HG03159 (cell line): ENCODE measurements around the gene LUZP2.
"Not testable (repeated sequence)": the region's sequence is repeated elsewhere in the genome, so short reads cannot be mapped to it uniquely, and the experiment has no call there.

Experiments used
- ATAC-seq: cut with Tn5 transposase; IDR thresholded peaks from one replicate; pipeline ENCODE4 v1.9.1; 2021; ENCODE audit warnings: mild to moderate bottlenecking, moderate library complexity; ENCODE audit not compliant: unreplicated experiment

Gene LUZP2

DNA sequence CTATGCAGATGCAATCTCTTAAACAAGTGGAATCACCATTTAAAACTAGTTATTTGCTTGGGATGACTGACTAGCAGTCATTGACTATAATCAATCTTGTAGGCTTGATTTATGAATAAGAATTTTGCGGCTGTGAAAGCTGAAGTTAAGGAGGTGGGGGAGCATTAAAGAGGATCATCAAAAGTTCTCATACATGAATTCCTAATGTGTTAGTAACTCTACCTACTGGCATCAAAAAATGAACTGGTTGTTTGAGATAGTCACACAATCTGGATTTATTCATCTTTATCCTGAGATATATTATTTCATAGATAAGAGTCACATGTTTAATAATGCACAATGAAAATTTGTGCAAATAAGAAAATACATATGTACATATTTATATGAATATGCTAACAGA is 393.6 kb downstream of the LUZP2 start:
- no peak for ATAC-seq

DNA sequence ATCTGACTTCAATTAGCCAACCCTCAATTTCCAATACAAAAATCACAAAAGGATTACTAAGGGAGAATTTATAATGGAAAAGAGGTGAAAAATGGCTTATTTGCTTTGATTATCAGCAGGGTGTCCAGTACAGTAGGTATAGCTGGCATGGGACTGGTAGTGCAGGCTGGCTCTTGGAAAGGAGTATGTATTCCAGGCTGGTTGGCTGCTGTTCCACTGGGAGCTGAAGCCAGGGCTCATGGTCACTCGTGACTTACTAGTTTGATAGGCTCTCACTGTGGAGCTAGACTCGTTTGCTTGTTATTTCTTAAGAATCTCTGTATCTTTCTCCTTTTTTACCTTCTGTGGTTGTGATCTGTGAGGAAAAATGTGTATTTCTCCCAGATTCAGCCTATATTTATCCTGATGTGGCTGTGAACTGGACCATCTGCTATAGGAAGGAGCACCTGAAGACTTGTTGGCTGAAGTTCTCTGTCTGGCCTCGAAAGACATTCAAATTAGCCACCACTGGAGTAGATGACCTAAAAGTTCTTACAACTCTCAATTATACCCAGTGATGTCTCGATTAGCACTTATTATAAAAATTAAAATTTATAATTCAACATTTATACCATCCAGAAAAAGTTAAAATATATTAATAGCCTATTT is 395.1 kb downstream of the LUZP2 start:
- not testable (repeated sequence) for ATAC-seq

- ATAC-seq = no peak
These were observed 399.4 kb downstream of the LUZP2 start for GRCh38 chr11:24896118-24896835.

DNA sequence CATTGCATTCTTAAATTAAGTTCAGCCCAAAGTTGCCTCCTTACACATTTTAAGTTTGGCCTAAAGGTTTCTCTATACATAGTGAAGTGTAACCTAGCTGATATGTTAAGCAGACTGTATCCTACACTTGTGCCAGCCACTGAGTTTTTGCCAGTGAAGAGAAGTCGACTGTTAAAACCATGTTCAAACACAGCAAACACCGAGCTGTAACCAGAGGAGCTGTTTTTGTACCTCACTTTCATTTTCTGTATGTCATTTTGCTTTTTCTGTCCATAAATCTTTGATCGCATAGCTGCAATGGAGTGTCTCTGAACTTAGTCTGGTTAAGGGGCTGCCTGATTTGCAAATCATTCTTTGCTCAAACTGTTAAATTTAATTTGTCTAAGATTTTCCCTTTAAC is 403.7 kb downstream of the LUZP2 start:
- ATAC-seq = peak; percentile 52

- peak; percentile 22 for ATAC-seq
These were observed 404.2 kb downstream of the LUZP2 start for GRCh38 chr11:24900960-24901549.

DNA sequence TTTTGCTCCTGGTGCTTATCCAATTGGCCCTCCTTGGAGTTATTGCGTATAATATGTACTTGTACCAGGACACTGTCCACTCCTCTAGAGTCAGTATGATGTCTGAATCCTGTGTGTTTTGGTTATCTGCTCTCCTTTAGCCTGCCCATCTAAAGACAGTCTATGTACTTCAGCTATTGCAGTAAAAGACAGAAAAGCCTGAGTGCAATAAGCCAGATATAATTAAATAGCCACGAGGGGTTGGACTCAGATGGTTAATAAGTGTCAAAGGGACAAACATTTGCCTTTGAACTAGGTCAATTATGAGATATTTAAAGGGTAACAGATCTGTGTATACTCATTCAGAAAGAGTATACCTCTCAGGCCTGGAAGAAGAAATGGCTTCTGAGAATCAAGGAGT is 406.7 kb downstream of the LUZP2 start:
- ATAC-seq = no peak

DNA sequence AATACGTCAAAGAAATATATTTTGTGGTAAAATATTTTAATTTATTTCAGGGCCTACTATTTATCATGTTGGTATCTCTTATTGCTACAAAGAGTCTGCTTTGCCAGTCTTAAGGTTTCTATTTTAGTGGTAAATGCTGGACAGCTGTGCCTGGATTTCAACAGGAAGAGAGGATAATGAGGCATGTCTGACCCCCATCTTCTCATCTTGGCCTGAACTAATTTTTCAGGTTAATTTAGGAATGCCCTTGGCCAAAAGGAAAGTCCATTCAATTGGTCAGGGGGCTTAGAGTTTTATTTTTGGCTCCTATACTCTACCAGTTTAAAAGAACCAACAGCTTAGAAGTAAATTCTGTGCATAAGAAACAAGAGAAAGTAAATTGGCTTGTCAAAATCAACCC is 428.2 kb downstream of the LUZP2 start:
- ATAC-seq = no peak

- ATAC-seq = no peak
These were observed 435.5 kb downstream of the LUZP2 start for GRCh38 chr11:24932110-24933000.

GRCh38 chr11:24934733-24935439 is 438.0 kb downstream of the LUZP2 start:
- ATAC-seq = no peak

DNA sequence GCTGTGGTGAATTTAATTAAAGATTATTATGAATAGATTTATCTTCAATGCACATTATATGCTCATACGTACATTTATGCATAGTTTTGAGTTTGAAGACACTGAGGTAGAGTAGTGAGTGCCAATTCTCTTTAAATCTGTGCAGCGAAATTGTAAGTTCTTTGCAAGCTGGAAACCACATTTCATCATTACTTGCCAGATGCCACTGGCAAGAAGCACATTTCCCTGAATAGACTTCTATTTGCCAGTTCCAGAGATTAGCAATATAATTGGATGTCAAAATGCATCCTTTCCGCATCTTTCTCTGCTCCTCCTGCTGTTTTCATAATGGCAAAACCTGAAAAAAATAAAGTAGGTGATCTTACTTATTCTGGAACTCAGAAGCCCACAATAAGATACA is 448.0 kb downstream of the LUZP2 start:
- no peak for ATAC-seq

GRCh38 chr11:24949406-24949805 is 452.6 kb downstream of the LUZP2 start:
- ATAC-seq = no peak

DNA sequence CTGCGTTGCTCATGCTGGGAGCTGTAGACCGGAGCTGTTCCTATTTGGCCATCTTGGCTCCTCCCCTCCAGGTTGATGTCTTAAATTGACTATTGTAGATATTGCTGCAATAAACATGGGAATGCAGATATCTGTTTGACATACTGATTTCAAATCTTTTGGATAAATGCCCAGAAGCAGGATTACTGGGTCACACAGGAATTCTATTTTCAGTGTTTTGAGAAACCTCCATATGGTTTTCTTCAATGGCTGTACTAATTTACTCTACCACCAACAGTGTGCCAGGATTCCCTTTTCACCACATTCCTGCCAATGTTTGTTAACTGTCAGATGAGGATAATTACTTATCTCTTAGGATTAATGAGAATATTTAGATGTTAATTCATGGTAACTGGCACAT is 467.0 kb downstream of the LUZP2 start:
- no peak for ATAC-seq

- no peak for ATAC-seq
These were observed 468.9 kb downstream of the LUZP2 start for GRCh38 chr11:24965748-24966147.

GRCh38 chr11:24993903-24994302 is 497.1 kb downstream of the LUZP2 start:
- ATAC-seq = not testable (repeated sequence)

DNA sequence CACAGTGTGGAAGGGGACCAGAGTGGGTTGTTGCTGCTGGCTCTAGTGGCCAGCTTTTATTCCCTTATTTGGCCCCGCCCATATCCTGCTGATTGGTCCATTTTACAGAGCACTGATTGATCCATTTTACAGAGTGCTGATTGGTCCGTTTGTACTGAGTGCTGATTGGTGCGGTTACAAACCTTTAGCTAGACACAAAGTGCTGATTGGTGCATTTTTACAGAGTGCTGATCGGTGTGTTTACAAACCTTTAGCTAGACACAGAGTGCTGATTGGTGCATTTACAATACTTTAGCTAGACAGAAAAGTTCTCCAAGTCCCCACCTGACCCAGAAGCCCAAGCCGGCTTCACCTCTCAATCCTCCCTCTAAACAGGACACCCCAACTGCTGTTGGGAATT is 503.1 kb downstream of the LUZP2 start:
- ATAC-seq = not testable (repeated sequence)

- ATAC-seq = no peak
These were observed 540.6 kb downstream of the LUZP2 start for GRCh38 chr11:25037431-25037830.

GRCh38 chr11:25038131-25038530 is 541.3 kb downstream of the LUZP2 start:
- no peak for ATAC-seq

DNA sequence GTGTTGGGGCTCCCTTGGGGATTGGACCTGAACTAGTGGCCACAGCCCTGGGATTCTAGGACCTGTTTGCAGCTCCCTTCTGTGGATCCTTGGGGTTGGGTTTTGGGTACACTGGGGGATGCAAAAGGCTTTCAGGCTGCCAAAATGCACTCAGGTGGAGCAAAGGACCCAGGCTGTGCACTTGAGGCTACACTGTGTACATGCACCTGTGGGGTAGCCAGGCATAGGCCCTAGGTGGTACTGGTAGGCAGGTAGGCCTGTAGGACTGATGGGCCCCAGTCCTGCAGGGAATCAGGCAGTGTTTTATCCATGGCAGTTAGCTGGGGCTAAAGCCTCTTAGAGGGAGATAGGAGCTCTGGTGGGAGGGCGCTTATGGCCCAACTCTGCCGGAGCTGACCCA is 542.3 kb downstream of the LUZP2 start:
- no peak for ATAC-seq

DNA sequence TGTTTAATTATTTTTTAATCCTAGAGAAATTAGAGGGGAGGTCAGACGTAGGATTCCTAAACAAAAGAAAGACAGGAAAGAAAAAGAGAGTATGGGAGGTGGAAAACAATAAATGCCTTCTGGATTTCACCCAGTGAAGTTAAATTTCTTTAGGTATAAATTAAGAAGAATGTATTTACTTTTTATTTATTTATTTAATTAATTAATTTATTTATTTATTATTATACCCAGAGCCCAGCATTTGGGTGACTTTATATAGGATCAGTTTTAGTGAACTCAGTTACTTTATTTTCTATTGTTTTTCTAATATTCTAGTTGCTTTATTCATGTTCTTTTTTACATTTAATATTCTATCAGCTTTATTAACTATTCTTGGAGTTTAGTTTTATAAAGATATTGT is 551.8 kb downstream of the LUZP2 start:
- ATAC-seq = no peak

DNA sequence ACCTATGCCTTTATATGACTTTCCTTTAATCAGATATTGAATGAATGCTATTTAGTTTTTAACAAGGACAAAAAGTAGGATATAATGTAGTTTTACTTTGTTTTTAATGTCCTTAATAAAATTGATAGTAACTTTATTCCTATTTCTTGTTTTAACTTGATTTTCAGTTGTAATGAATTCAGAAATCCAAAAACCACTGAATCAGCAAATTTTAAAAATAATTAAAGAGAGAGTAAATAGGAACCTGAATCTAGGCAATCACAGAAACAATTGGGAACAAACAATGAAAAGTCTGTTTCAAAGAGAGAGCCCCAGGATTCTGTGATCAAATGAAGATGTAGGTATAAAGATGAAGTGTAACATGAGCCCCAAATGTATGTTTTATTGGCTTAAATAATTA is 556.0 kb downstream of the LUZP2 start:
- ATAC-seq = no peak

DNA sequence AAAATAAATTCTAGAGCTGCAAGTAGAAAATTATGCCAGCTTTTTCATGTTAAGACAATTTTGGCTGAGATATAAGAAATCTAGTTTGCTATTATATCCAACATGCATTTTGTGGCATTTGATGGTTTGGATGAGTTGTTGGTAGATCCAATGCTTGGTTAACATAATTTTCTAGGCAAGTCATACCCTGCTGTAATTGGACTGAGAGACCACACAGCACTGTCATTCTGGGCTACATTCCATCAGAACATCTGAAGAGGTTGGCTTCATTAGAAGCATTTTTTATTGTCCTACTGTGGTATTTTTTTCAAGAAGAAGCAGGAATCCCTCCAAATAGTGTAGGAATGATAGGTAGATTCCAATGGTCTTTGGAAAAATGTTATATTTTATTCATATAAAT is 561.0 kb downstream of the LUZP2 start:
- no peak for ATAC-seq
